ENCODE results near the gene FEM1C.

DNA sequence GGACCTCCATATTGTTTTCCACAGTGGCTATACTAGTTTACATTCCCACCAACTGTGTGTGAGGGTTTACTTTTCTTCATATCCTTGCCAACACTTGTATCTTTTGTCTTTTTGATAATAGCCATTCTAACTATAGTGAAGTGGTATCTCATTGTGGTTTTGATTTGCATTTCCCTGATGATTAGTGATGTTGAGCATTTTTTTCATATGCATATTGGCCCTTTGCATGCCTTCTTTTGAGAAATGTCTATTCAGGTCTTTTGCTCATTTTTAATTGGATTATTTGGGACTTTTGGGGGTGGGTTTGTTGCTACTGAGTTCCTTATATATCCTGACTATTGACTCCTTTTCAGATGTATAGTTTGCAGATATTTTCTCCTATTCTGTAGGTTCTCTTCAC is 44.4 kb downstream of the FEM1C start:
- TF ChIP-seq CREB1 (CRISPR knock-in tag; IDR thresholded peaks at IDR 0.05; ENCODE audit: low read depth) (no peak), POLR2AphosphoS5 (IDR thresholded peaks at IDR 0.05; ENCODE audit: low read depth) (no peak), ZNF331 (CRISPR knock-in tag; IDR thresholded peaks at IDR 0.05; ENCODE audit: low read depth) (no peak), EZH2phosphoT487 (IDR thresholded peaks at IDR 0.05; ENCODE audit: unreplicated experiment) (no peak), EZH2 (IDR thresholded peaks at IDR 0.05; ENCODE audit: low read depth, unreplicated experiment) (no peak), JUNB (IDR thresholded peaks at IDR 0.05; ENCODE audit: unreplicated experiment) (no peak), STAT1 (IDR thresholded peaks at IDR 0.05; ENCODE audit: unreplicated experiment) (no peak)
- TF ChIP-seq, protein P1, sequence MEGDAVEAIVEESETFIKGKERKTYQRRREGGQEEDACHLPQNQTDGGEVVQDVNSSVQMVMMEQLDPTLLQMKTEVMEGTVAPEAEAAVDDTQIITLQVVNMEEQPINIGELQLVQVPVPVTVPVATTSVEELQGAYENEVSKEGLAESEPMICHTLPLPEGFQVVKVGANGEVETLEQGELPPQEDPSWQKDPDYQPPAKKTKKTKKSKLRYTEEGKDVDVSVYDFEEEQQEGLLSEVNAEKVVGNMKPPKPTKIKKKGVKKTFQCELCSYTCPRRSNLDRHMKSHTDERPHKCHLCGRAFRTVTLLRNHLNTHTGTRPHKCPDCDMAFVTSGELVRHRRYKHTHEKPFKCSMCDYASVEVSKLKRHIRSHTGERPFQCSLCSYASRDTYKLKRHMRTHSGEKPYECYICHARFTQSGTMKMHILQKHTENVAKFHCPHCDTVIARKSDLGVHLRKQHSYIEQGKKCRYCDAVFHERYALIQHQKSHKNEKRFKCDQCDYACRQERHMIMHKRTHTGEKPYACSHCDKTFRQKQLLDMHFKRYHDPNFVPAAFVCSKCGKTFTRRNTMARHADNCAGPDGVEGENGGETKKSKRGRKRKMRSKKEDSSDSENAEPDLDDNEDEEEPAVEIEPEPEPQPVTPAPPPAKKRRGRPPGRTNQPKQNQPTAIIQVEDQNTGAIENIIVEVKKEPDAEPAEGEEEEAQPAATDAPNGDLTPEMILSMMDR (conservative IDR thresholded peaks at IDR 0.05; ENCODE audit: low read depth in 2 of 2): no peak
- TF ChIP-seq, protein P2, sequence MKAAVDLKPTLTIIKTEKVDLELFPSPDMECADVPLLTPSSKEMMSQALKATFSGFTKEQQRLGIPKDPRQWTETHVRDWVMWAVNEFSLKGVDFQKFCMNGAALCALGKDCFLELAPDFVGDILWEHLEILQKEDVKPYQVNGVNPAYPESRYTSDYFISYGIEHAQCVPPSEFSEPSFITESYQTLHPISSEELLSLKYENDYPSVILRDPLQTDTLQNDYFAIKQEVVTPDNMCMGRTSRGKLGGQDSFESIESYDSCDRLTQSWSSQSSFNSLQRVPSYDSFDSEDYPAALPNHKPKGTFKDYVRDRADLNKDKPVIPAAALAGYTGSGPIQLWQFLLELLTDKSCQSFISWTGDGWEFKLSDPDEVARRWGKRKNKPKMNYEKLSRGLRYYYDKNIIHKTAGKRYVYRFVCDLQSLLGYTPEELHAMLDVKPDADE (IDR thresholded peaks at IDR 0.05): no peak
- TF ChIP-seq, protein P3, sequence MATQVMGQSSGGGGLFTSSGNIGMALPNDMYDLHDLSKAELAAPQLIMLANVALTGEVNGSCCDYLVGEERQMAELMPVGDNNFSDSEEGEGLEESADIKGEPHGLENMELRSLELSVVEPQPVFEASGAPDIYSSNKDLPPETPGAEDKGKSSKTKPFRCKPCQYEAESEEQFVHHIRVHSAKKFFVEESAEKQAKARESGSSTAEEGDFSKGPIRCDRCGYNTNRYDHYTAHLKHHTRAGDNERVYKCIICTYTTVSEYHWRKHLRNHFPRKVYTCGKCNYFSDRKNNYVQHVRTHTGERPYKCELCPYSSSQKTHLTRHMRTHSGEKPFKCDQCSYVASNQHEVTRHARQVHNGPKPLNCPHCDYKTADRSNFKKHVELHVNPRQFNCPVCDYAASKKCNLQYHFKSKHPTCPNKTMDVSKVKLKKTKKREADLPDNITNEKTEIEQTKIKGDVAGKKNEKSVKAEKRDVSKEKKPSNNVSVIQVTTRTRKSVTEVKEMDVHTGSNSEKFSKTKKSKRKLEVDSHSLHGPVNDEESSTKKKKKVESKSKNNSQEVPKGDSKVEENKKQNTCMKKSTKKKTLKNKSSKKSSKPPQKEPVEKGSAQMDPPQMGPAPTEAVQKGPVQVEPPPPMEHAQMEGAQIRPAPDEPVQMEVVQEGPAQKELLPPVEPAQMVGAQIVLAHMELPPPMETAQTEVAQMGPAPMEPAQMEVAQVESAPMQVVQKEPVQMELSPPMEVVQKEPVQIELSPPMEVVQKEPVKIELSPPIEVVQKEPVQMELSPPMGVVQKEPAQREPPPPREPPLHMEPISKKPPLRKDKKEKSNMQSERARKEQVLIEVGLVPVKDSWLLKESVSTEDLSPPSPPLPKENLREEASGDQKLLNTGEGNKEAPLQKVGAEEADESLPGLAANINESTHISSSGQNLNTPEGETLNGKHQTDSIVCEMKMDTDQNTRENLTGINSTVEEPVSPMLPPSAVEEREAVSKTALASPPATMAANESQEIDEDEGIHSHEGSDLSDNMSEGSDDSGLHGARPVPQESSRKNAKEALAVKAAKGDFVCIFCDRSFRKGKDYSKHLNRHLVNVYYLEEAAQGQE (IDR thresholded peaks at IDR 0.05; ENCODE audit: unreplicated experiment): no peak
- TF ChIP-seq, protein P4, sequence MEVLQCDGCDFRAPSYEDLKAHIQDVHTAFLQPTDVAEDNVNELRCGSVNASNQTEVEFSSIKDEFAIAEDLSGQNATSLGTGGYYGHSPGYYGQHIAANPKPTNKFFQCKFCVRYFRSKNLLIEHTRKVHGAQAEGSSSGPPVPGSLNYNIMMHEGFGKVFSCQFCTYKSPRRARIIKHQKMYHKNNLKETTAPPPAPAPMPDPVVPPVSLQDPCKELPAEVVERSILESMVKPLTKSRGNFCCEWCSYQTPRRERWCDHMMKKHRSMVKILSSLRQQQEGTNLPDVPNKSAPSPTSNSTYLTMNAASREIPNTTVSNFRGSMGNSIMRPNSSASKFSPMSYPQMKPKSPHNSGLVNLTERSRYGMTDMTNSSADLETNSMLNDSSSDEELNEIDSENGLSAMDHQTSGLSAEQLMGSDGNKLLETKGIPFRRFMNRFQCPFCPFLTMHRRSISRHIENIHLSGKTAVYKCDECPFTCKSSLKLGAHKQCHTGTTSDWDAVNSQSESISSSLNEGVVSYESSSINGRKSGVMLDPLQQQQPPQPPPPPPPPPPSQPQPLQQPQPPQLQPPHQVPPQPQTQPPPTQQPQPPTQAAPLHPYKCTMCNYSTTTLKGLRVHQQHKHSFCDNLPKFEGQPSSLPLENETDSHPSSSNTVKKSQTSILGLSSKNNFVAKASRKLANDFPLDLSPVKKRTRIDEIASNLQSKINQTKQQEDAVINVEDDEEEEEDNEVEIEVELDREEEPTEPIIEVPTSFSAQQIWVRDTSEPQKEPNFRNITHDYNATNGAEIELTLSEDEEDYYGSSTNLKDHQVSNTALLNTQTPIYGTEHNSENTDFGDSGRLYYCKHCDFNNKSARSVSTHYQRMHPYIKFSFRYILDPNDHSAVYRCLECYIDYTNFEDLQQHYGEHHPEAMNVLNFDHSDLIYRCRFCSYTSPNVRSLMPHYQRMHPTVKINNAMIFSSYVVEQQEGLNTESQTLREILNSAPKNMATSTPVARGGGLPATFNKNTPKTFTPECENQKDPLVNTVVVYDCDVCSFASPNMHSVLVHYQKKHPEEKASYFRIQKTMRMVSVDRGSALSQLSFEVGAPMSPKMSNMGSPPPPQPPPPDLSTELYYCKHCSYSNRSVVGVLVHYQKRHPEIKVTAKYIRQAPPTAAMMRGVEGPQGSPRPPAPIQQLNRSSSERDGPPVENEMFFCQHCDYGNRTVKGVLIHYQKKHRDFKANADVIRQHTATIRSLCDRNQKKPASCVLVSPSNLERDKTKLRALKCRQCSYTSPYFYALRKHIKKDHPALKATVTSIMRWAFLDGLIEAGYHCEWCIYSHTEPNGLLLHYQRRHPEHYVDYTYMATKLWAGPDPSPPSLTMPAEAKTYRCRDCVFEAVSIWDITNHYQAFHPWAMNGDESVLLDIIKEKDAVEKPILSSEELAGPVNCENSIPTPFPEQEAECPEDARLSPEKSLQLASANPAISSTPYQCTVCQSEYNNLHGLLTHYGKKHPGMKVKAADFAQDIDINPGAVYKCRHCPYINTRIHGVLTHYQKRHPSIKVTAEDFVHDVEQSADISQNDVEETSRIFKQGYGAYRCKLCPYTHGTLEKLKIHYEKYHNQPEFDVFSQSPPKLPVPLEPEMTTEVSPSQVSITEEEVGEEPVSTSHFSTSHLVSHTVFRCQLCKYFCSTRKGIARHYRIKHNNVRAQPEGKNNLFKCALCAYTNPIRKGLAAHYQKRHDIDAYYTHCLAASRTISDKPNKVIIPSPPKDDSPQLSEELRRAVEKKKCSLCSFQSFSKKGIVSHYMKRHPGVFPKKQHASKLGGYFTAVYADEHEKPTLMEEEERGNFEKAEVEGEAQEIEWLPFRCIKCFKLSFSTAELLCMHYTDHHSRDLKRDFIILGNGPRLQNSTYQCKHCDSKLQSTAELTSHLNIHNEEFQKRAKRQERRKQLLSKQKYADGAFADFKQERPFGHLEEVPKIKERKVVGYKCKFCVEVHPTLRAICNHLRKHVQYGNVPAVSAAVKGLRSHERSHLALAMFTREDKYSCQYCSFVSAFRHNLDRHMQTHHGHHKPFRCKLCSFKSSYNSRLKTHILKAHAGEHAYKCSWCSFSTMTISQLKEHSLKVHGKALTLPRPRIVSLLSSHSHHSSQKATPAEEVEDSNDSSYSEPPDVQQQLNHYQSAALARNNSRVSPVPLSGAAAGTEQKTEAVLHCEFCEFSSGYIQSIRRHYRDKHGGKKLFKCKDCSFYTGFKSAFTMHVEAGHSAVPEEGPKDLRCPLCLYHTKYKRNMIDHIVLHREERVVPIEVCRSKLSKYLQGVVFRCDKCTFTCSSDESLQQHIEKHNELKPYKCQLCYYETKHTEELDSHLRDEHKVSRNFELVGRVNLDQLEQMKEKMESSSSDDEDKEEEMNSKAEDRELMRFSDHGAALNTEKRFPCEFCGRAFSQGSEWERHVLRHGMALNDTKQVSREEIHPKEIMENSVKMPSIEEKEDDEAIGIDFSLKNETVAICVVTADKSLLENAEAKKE (CRISPR knock-in tag; IDR thresholded peaks at IDR 0.05): no peak

All from GM23338 (cell line).